Common myeloid progenitor, CD34-positive (primary cell): Measurements from ENCODE around the gene DOCK3.

ENCODE experiments used
- CTCF ChIA-PET: fragments of 350-600 bp; sonication (Branson Sonifier 250); formaldehyde crosslinking; loops from one replicate; lab custom pipeline; 2021; ENCODE audit warnings: antibody characterized with exemption; lab: Charles Lee
- POLR2A ChIA-PET: fragments of 350-600 bp; sonication (Branson Sonifier 250); formaldehyde crosslinking; loops from one replicate; lab custom pipeline; 2021; ENCODE audit warnings: antibody characterized with exemption; lab: Charles Lee
- DNase-seq, 3 donors: peaks; one replicate each; pipeline versions ENCODE4 v3.0.0 to v3.0.0-alpha.2; 2013
- H3K27ac ChIP-seq, 2 experiments: 1 replicate in 1 of 2; 2 replicates in 1 of 2; pipeline ENCODE4 v1.7.0; 2013; ENCODE audit warnings: inconsistent platforms in 2 of 2, low read length in 2 of 2, mild to moderate bottlenecking in 2 of 2, low read depth in 1 of 2, moderate library complexity in 1 of 2; ENCODE audit not compliant: severe bottlenecking in 2 of 2, insufficient read depth in 1 of 2, poor library complexity in 1 of 2
- H3K27me3 ChIP-seq, 5 experiments: replicated peaks in 2 of 5; 1 replicate in 3 of 5; 2 replicates in 2 of 5; pipeline versions ENCODE4 v1.6.1 to v1.7.0; 2013; ENCODE audit warnings: low read length in 4 of 5, mild to moderate bottlenecking in 2 of 5, moderate library complexity in 2 of 5, inconsistent platforms in 1 of 5; ENCODE audit not compliant: insufficient read depth in 5 of 5, control insufficient read depth in 4 of 5
- H3K36me3 ChIP-seq, 4 experiments: 1 replicate in 2 of 4; 2 replicates in 2 of 4; pipeline versions ENCODE4 v1.6.1 to v1.7.0; 2013; ENCODE audit warnings: low read length in 3 of 4, control low read depth in 1 of 4, mild to moderate bottlenecking in 1 of 4; ENCODE audit not compliant: control insufficient read depth in 4 of 4, insufficient read depth in 4 of 4
- H3K4me1 ChIP-seq, 4 experiments: 1 replicate in 3 of 4; 2 replicates in 1 of 4; pipeline versions ENCODE4 v1.6.1 to v1.7.1; 2013; ENCODE audit warnings: low read length in 3 of 4, mild to moderate bottlenecking in 3 of 4, control low read depth in 1 of 4, inconsistent platforms in 1 of 4, moderate library complexity in 1 of 4; ENCODE audit not compliant: control insufficient read depth in 4 of 4, insufficient read depth in 4 of 4; ENCODE audit errors: control extremely low read depth in 1 of 4
- H3K4me3 ChIP-seq, 7 experiments: 1 replicate in 4 of 7; 2 replicates in 3 of 7; pipeline versions ENCODE4 v1.5.1 to v1.7.0; 2013; ENCODE audit warnings: mild to moderate bottlenecking in 7 of 7, low read length in 6 of 7, moderate library complexity in 6 of 7, inconsistent platforms in 2 of 7, low read depth in 2 of 7, control low read depth in 1 of 7; ENCODE audit not compliant: insufficient read depth in 4 of 7, control insufficient read depth in 1 of 7; ENCODE audit errors: extremely low read depth in 1 of 7
- H3K9me3 ChIP-seq, 5 experiments: 1 replicate in 4 of 5; 2 replicates in 1 of 5; pipeline versions ENCODE4 v1.6.1 to v1.7.1; 2013; ENCODE audit warnings: low read length in 4 of 5, mild to moderate bottlenecking in 2 of 5, inconsistent platforms in 1 of 5, low read depth in 1 of 5, moderate library complexity in 1 of 5; ENCODE audit not compliant: control insufficient read depth in 4 of 5, insufficient read depth in 2 of 5; ENCODE audit errors: control extremely low read depth in 1 of 5
- WGBS: methylation state at CpG from one replicate; pipeline ENCODE4 v1.1.5; 2013; ENCODE audit not compliant: insufficient coverage; 5-methylcytosine and 5-hydroxymethylcytosine counted together

DOCK3 gene

DNA sequence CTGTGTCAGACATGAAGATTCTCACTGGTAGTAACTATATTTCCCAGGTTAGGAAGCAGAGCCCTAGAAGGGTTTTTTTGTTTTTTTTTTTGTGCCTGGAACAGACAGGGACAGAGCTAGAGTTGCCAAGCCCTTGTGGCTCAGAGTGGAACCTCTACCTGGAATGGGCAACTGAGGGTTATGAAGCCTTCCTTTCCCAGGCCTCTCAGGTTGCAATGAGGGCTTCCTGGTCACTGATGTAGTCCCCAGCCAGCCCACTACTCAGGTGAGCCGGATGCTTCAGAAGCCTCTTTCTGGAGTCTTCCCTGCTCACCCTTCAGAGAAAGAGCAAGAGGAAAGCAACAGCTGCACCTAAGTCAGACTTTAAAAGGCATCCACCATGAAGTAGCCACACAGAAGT is 661.5 kb downstream of the DOCK3 start:
- Histone ChIP-seq H3K4me1 (no peaks in the 10 kb centered on the region), H3K27me3 (no peaks in the 10 kb centered on the region), H3K9me3 (no peaks in the 10 kb centered on the region), H3K4me3 (no peak overlapping the region), H3K27ac (no peak overlapping the region), H3K36me3 (peaks cover 0 to 2% (median 0%) of the 10 kb centered on the region in 4 experiments)
- DNase-seq: no peak
- ChIA-PET CTCF (no interaction called here), POLR2A (no interaction called here)
- WGBS: 100% methylated on average over 1 of the region's 1 CpG

- no CpG with 5 or more reads among the region's 1 CpG for WGBS
- Histone ChIP-seq H3K9me3 (no peaks in the 10 kb centered on the region), H3K36me3 (peaks cover 0 to 2% (median 0%) of the 10 kb centered on the region in 4 experiments), H3K27ac (no peak overlapping the region), H3K4me1 (no peaks in the 10 kb centered on the region), H3K27me3 (no peaks in the 10 kb centered on the region), H3K4me3 (no peak overlapping the region)
- ChIA-PET POLR2A (no interaction called here), CTCF (interaction anchor here (1.4 kb wide), 1 partner anchor 42 kb away, joined by 3 read pairs; no protein-coding TSS in a partner anchor)
- no peak for DNase-seq
These were observed 662.9 kb downstream of the DOCK3 start for GRCh38 chr3:51337666-51338065.

GRCh38 chr3:51338632-51339031 is 663.9 kb downstream of the DOCK3 start:
- H3K4me1 ChIP-seq: no peaks in the 10 kb centered on the region
- no peaks in the 10 kb centered on the region for H3K36me3 ChIP-seq
- 100% methylated on average over 1 of the region's 3 CpGs for WGBS
- H3K27me3 ChIP-seq: no peaks in the 10 kb centered on the region
- no peak for DNase-seq
- H3K9me3 ChIP-seq: no peaks in the 10 kb centered on the region
- no peak overlapping the region for H3K4me3 ChIP-seq
- ChIA-PET POLR2A (no interaction called here), CTCF (interaction anchor here (0.7 kb wide), 1 partner anchor 12 kb away, joined by 4 read pairs; no protein-coding TSS in a partner anchor)
- no peak overlapping the region for H3K27ac ChIP-seq

DNA sequence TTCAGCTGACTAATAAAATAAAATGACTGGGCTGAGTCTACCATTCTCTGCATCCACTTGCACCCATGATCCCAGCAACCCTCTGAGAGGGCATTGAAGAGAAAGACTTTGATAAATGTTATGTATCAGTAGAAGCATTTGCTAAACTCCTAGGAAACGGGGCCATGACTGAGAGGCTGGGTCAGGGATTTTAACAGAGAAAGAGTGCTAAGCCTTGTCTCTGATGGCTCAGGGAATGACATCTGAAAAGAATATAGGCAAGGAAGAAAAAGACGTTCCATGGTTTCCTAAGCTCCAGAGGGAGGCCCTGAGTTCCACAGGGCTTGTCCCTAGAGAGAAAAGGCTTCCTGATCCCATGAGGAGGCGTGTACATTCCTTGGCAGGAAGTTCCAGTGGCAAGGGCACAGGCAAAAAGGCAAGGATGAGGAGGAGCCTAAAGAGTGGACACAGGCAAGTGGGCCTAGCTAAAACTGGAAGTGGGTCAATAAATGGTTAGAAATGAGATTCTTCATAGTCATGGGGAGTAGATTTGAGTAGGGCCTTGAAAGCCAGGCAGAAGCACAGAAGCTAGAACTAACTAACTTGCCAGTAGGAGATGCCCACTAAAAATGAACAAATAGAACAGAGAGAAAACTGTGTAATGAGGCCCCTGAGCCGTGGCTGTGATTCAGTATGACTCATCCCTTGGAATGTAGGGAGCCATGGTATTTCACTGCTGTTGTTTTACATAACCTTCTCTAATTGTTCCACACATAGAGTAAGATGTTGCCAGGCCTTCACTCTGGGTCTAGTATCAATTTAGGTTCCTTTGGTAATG is 665.5 kb downstream of the DOCK3 start:
- H3K27ac ChIP-seq: no peak overlapping the region
- H3K4me1 ChIP-seq: no peaks in the 10 kb centered on the region
- CTCF ChIA-PET: interaction anchor here (1.2 to 1.3 kb wide), 2 partner anchors 19 to 726 kb away, joined by 3 to 4 read pairs; no protein-coding TSS in a partner anchor
- WGBS: 100% methylated on average over 4 of the region's 4 CpGs
- H3K9me3 ChIP-seq: no peaks in the 10 kb centered on the region
- H3K27me3 ChIP-seq: no peaks in the 10 kb centered on the region
- DNase-seq: no peak
- POLR2A ChIA-PET: no interaction called here
- H3K4me3 ChIP-seq: no peak overlapping the region
- no peaks in the 10 kb centered on the region for H3K36me3 ChIP-seq

DNA sequence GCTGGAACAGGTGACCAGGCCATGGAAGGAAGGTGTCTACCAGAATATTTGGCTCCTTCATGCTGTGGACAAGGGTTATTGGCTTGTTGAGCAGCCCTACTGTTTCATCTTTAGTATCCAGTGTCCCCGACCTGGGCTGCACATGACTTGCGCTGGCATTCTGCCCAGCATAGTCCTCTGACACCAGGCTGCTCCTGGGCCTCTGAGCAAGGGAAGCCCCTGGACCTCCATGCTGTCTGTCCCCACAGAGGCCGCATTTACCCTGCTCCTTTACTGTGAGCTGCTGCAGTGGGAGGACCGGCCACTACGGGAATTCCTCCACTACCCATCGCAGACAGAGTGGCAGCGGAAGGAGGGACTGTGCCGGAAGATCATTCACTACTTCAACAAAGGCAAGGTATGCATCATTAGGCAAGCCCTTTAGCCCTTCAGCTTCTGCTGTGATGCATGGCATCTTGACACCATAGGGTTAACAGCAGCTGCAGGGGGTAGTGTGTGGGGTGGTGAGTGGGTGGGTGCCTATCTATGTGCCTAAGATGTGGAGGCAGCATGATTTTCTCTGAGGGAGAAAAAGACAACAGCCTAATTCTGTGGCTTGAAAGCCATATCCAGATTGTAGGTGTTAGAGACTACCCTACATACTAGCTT is 666.4 kb downstream of the DOCK3 start:
- WGBS: 95% methylated on average over 8 of the region's 8 CpGs
- H3K27me3 ChIP-seq: no peaks in the 10 kb centered on the region
- no peaks in the 10 kb centered on the region for H3K9me3 ChIP-seq
- H3K4me1 ChIP-seq: no peaks in the 10 kb centered on the region
- no peak overlapping the region for H3K27ac ChIP-seq
- no peaks in the 10 kb centered on the region for H3K36me3 ChIP-seq
- POLR2A ChIA-PET: no interaction called here
- no peak overlapping the region for H3K4me3 ChIP-seq
- DNase-seq: no peak
- CTCF ChIA-PET: interaction anchor here (1.2 to 1.3 kb wide), 2 partner anchors 18 to 727 kb away, joined by 3 to 4 read pairs; no protein-coding TSS in a partner anchor

- no peak overlapping the region for H3K4me3 ChIP-seq
- ChIA-PET CTCF (interaction anchor here (0.9 to 1.8 kb wide), 2 partner anchors 9 to 12 kb away, joined by 3 to 4 read pairs; no protein-coding TSS in a partner anchor), POLR2A (no interaction called here)
- no peak overlapping the region for H3K27ac ChIP-seq
- H3K9me3 ChIP-seq: no peaks in the 10 kb centered on the region
- WGBS: 100% methylated on average over 6 of the region's 7 CpGs
- no peaks in the 10 kb centered on the region for H3K36me3 ChIP-seq
- no peaks in the 10 kb centered on the region for H3K27me3 ChIP-seq
- no peak for DNase-seq
- no peaks in the 10 kb centered on the region for H3K4me1 ChIP-seq
These were observed 669.4 kb downstream of the DOCK3 start for GRCh38 chr3:51343918-51344687.
